ENCODE measurements around the gene POLR2E.

GRCh38 chr19:1070931-1071791 lies 24.0 kb downstream of the POLR2E start:
- TF ChIP-seq CTCF (conservative IDR thresholded peaks at IDR 0.05): no peak
- no peak for TF ChIP-seq EZH2 (IDR thresholded peaks at IDR 0.05; ENCODE audit: low read depth)
